Hepatocyte (in vitro differentiated cells): ENCODE results near the gene CD70. TPM values are rescaled to one million over a fixed set of nuclear protein-coding genes. Genes with fewer than 3 reads are reported as not detected.

Experiments used
- DNase-seq: peaks from one replicate; pipeline ENCODE4 v3.0.0-alpha.2; 2016; ENCODE audit warnings: low spot score
- H2AFZ ChIP-seq: fragments of 200-600 bp; sonication (generic); 2 replicates; pipeline ENCODE4 v1.6.0; 2016; ENCODE audit warnings: antibody characterized with exemption, mild to moderate bottlenecking
- H3K27ac ChIP-seq: fragments of 200-600 bp; sonication (generic); 2 replicates; pipeline ENCODE4 v1.5.1; 2016; ENCODE audit warnings: mild to moderate bottlenecking
- H3K27me3 ChIP-seq: fragments of 200-600 bp; sonication (generic); 2 replicates; pipeline ENCODE4 v1.6.1; 2016
- H3K36me3 ChIP-seq: fragments of 200-600 bp; sonication (generic); replicated peaks from 2 replicates; pipeline ENCODE4 v1.5.1; 2016; ENCODE audit warnings: low read depth; ENCODE audit not compliant: insufficient read depth
- H3K4me1 ChIP-seq: fragments of 200-600 bp; sonication (generic); 2 replicates; pipeline ENCODE4 v1.5.1; 2016; ENCODE audit warnings: mild to moderate bottlenecking, moderate library complexity; ENCODE audit not compliant: insufficient read depth
- H3K4me2 ChIP-seq: fragments of 200-600 bp; sonication (generic); 2 replicates; pipeline ENCODE4 v1.6.0; 2016
- H3K4me3 ChIP-seq: fragments of 200-600 bp; sonication (generic); 2 replicates; pipeline ENCODE4 v1.5.1; 2016; ENCODE audit warnings: mild to moderate bottlenecking
- H3K79me2 ChIP-seq: fragments of 200-600 bp; sonication (generic); 2 replicates; pipeline ENCODE4 v1.6.0; 2017; ENCODE audit warnings: mild to moderate bottlenecking
- H3K9me2 ChIP-seq: fragments of 200-600 bp; sonication (generic); replicated peaks from 2 replicates; pipeline ENCODE4 v1.6.0; 2017; ENCODE audit warnings: mild to moderate bottlenecking; ENCODE audit not compliant: insufficient read depth
- H3K9me3 ChIP-seq: fragments of 200-600 bp; sonication (generic); 2 replicates; pipeline ENCODE4 v1.5.1; 2016; ENCODE audit warnings: low read depth, mild to moderate bottlenecking
- H4K20me1 ChIP-seq: fragments of 200-600 bp; sonication (generic); 2 replicates; pipeline ENCODE4 v1.6.0; 2016; ENCODE audit warnings: mild to moderate bottlenecking; ENCODE audit not compliant: insufficient read depth, poor library complexity, severe bottlenecking
- EZH2 ChIP-seq: fragments of 200-600 bp; sonication (generic); IDR thresholded peaks from 2 replicates; pipeline ENCODE4 v1.6.1; 2016; ENCODE audit warnings: antibody characterized with exemption, mild to moderate bottlenecking, borderline replicate concordance
- EZH2phosphoT487 ChIP-seq: fragments of 200-600 bp; sonication (generic); IDR thresholded peaks from one replicate; pipeline ENCODE4 v1.6.1; 2018; ENCODE audit warnings: antibody characterized with exemption, mild to moderate bottlenecking, low read depth, moderate library complexity; ENCODE audit not compliant: unreplicated experiment, severe bottlenecking
- WGBS: methylation state at CpG from one replicate; pipeline ENCODE4 v1.1.6; 2016; ENCODE audit warnings: low lambda C conversion rate; ENCODE audit errors: missing lambda C conversion rate; 5-methylcytosine and 5-hydroxymethylcytosine counted together
- polyA plus RNA-seq: library from polyadenylated mRNA; unstranded; fragments of >200 nt; fragmentation: Nextera tagmentation; extraction: Ambion mirVana; gene quantifications from 2 replicates; pipeline ENCODE4 v1.2.1, GENCODE V29; 2016
- small RNA-seq: library from RNA; depleted of rRNA; stranded (forward); fragments of <200 nt; gene quantifications from one replicate; pipeline ENCODE3, GENCODE V24; 2014
- total RNA-seq: library from RNA; depleted of rRNA; stranded (reverse); fragments of >200 nt; gene quantifications from 2 replicates; pipeline ENCODE4 v1.2.3, GENCODE V29; 2014
- TF ChIP-seq, protein P1 (sequence below): fragments of 200-600 bp; sonication (generic); IDR thresholded peaks from 2 replicates; pipeline ENCODE4 v1.5.1; 2016; ENCODE audit warnings: antibody characterized with exemption, mild to moderate bottlenecking; ENCODE audit not compliant: poor library complexity

Gene CD70
- total and polyA plus RNA-seq, 2 experiments from 2014 or later: not detected

DNA sequence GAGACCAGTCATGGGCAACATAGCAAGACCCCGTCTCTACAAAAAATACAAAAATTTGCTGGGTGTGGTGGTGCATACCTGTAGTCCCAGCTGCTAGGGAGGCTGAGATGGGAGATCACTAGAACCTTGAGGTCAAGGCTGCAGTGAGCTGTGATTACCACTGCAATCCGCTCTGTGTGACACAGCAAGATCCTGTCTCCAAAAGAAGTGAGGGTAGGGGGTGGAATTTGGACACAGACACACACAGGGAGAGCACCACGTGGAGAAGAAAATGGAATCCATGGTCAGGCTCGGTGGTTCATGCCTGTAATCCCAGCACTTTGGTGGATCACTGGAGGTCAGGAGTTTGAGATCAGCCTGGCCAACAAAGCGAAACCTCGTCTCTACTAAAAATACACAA lies 51.4 kb downstream of the CD70 start:
- Histone ChIP-seq H3K4me1 (no peaks in the 10 kb centered on the region), H3K4me3 (no peak overlapping the region), H3K27ac (no peak overlapping the region), H3K9me3 (no peaks in the 10 kb centered on the region), H4K20me1 (no peaks in the 10 kb centered on the region), H2AFZ (no peak overlapping the region), H3K4me2 (no peak overlapping the region), H3K9me2 (no peaks in the 10 kb centered on the region), H3K36me3 (no peaks in the 10 kb centered on the region), H3K27me3 (peaks cover 7% of the 10 kb centered on the region), H3K79me2 (no peaks in the 10 kb centered on the region)
- no peak for DNase-seq
- TF ChIP-seq EZH2 (no peak), EZH2phosphoT487 (no peak)
- TF ChIP-seq, protein P1, sequence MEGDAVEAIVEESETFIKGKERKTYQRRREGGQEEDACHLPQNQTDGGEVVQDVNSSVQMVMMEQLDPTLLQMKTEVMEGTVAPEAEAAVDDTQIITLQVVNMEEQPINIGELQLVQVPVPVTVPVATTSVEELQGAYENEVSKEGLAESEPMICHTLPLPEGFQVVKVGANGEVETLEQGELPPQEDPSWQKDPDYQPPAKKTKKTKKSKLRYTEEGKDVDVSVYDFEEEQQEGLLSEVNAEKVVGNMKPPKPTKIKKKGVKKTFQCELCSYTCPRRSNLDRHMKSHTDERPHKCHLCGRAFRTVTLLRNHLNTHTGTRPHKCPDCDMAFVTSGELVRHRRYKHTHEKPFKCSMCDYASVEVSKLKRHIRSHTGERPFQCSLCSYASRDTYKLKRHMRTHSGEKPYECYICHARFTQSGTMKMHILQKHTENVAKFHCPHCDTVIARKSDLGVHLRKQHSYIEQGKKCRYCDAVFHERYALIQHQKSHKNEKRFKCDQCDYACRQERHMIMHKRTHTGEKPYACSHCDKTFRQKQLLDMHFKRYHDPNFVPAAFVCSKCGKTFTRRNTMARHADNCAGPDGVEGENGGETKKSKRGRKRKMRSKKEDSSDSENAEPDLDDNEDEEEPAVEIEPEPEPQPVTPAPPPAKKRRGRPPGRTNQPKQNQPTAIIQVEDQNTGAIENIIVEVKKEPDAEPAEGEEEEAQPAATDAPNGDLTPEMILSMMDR: no peak
- WGBS: 85% methylated on average over 6 of the region's 6 CpGs

Small RNA genes within 50 kb of the gene (small RNA-seq; reads per million reads assigned to genes)
- not detected for gene RF00019

Other genes with a start within 250 kb of the CD70 start
- gene CLPP, start 229.6 kb downstream of the CD70 start, total RNA-seq: 52.8 and 69.5 TPM in 2 replicates
- gene CLPP, start 229.6 kb downstream of the CD70 start, polyA plus RNA-seq: 93.6 and 106 TPM in 2 replicates
- 42.8 and 45.3 TPM in 2 replicates for gene ALKBH7, start 218.4 kb downstream of the CD70 start, total RNA-seq
- gene ALKBH7, start 218.4 kb downstream of the CD70 start, polyA plus RNA-seq: 99.3 and 116 TPM in 2 replicates
- gene PSPN, start 215.2 kb downstream of the CD70 start, total RNA-seq: 2.4 and 2.7 TPM in 2 replicates
- gene PSPN, start 215.2 kb downstream of the CD70 start, polyA plus RNA-seq: 1.5 and 2.7 TPM in 2 replicates
- gene GTF2F1, start 198.0 kb downstream of the CD70 start, total RNA-seq: 47.5 and 52.1 TPM in 2 replicates
- 40.0 and 44.6 TPM in 2 replicates for gene GTF2F1, start 198.0 kb downstream of the CD70 start, polyA plus RNA-seq
- gene KHSRP, start 166.3 kb downstream of the CD70 start, total RNA-seq: 94.2 and 133 TPM in 2 replicates
- gene KHSRP, start 166.3 kb downstream of the CD70 start, polyA plus RNA-seq: 196 and 202 TPM in 2 replicates
- 0.16 and 0.27 TPM in 2 replicates for gene SLC25A41, start 157.4 kb downstream of the CD70 start, total RNA-seq
- gene SLC25A41, start 157.4 kb downstream of the CD70 start, polyA plus RNA-seq: 0.50 TPM in 1 of 2 replicates, not detected in the other
- gene SLC25A23, start 131.4 kb downstream of the CD70 start, total RNA-seq: 48.8 and 56.6 TPM in 2 replicates
- gene SLC25A23, start 131.4 kb downstream of the CD70 start, polyA plus RNA-seq: 59.0 and 61.3 TPM in 2 replicates
- 71.4 and 75.5 TPM in 2 replicates for gene CRB3, start 126.9 kb downstream of the CD70 start, total RNA-seq
- 42.5 and 48.9 TPM in 2 replicates for gene CRB3, start 126.9 kb downstream of the CD70 start, polyA plus RNA-seq
- 0.48 and 1.5 TPM in 2 replicates for gene DENND1C, start 109.4 kb downstream of the CD70 start, total RNA-seq
- 14.0 and 16.1 TPM in 2 replicates for gene DENND1C, start 109.4 kb downstream of the CD70 start, polyA plus RNA-seq
- gene TUBB4A, start 88.8 kb downstream of the CD70 start, total RNA-seq: 1.2 and 4.4 TPM in 2 replicates
- gene TUBB4A, start 88.8 kb downstream of the CD70 start, polyA plus RNA-seq: 7.3 and 7.9 TPM in 2 replicates
- gene TNFSF9, start 60.1 kb downstream of the CD70 start, total RNA-seq: 2.3 and 2.6 TPM in 2 replicates
- gene TNFSF9, start 60.1 kb downstream of the CD70 start, polyA plus RNA-seq: 3.8 and 9.2 TPM in 2 replicates
- gene TNFSF14, start 79.0 kb upstream of the CD70 start, total RNA-seq: 1.5 and 4.0 TPM in 2 replicates
- gene TNFSF14, start 79.0 kb upstream of the CD70 start, polyA plus RNA-seq: 3.9 and 4.8 TPM in 2 replicates
- 563 and 814 TPM in 2 replicates for gene C3, start 129.5 kb upstream of the CD70 start, total RNA-seq
- gene C3, start 129.5 kb upstream of the CD70 start, polyA plus RNA-seq: 493 and 556 TPM in 2 replicates
- 59.0 and 66.6 TPM in 2 replicates for gene GPR108, start 146.4 kb upstream of the CD70 start, total RNA-seq
- gene GPR108, start 146.4 kb upstream of the CD70 start, polyA plus RNA-seq: 120 TPM in 2 replicates
- gene TRIP10, start 148.5 kb upstream of the CD70 start, total RNA-seq: 48.8 and 50.5 TPM in 2 replicates
- 79.5 and 85.7 TPM in 2 replicates for gene TRIP10, start 148.5 kb upstream of the CD70 start, polyA plus RNA-seq
- gene SH2D3A, start 176.3 kb upstream of the CD70 start, total RNA-seq: 14.8 and 18.9 TPM in 2 replicates
- gene SH2D3A, start 176.3 kb upstream of the CD70 start, polyA plus RNA-seq: 19.6 and 26.0 TPM in 2 replicates
- 0.23 and 0.32 TPM in 2 replicates for gene VAV1, start 181.6 kb upstream of the CD70 start, total RNA-seq
- not detected in 2 replicates for gene VAV1, start 181.6 kb upstream of the CD70 start, polyA plus RNA-seq